GM12891 (cell line): ENCODE data around the gene CD300LG.

Source experiments
- PAX5 ChIP-seq: IDR thresholded peaks from 2 replicates; pipeline ENCODE4 v1.6.1; 2011; ENCODE audit warnings: low read length, moderate library complexity, mild to moderate bottlenecking; ENCODE audit not compliant: insufficient read depth, severe bottlenecking
- POLR2A ChIP-seq: IDR thresholded peaks from 2 replicates; pipeline ENCODE4 v1.6.1; 2011; ENCODE audit warnings: low read depth, low read length, control low read depth
- POLR2AphosphoS5 ChIP-seq: IDR thresholded peaks from 2 replicates; pipeline ENCODE4 v1.6.1; 2011; ENCODE audit warnings: low read depth, low read length, control low read depth
- SPI1 ChIP-seq: IDR thresholded peaks from 2 replicates; pipeline ENCODE4 v1.6.1; 2011; ENCODE audit warnings: low read depth, low read length, control low read depth
- TAF1 ChIP-seq: IDR thresholded peaks from 2 replicates; pipeline ENCODE4 v1.6.1; 2011; ENCODE audit warnings: low read depth, low read length, control low read depth

DNA sequence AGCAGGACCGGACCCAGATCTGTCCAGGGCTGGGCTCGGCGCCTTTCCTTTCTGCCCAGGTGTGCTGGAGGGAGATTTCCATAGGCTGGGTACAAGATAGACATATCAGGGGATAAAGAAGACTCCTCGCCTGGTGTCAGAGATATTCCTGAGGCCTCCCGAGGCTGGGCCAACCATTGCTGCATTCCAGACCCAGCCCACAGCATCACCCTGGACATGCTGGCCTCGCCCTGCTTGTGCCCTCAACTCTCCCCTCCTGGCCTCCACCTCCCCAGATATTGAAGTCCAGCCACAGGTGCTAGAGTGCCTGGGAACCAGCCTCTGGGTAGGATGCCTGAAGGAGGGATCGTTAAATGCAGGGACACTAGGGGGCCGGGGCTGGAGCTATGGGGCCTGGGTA, 2.1 kb downstream of the CD300LG start:
- TF ChIP-seq POLR2AphosphoS5 (no peak), SPI1 (no peak), POLR2A (no peak), TAF1 (no peak), PAX5 (no peak)
